Measurements from ENCODE around the gene DDX3X. TPM values are rescaled to one million over a fixed set of nuclear protein-coding genes. Genes with fewer than 3 reads are reported as not detected.
"Not testable (repeated sequence)": the region's sequence is repeated elsewhere in the genome, so short reads cannot be mapped to it uniquely, and the experiment has no call there.

Gene DDX3X
- total RNA-seq, 2 experiments from 2014 or later, result 75.1 to 85.0 TPM

DNA sequence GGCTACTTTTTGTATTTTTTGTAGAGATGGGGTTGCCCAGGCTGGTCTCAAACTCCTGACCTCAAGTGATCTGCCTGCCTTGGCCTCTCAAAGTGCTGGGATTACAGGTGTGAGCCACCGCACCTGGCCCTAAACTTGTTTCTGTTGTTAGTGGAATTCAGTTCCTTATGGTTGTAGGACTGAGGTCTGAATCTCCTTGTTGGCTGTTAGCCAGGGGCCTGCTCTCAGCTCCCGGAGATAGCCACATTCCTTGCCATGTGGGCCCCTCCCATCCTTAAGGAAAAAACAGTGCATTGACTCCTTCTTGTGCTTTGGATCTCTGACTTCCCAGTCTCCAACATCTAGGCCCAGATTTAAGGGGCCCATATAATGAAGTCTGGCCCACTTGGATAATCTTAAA lies 63.8 kb downstream of the DDX3X start:
- no peak overlapping the region for H3K4me3 ChIP-seq (ENCODE audit: low read depth, low read length, poor library complexity, severe bottlenecking)
- H3K79me2 ChIP-seq (ENCODE audit: insufficient read depth, low read depth, low read length), result no peaks in the 10 kb centered on the region
- H3K36me3 ChIP-seq (ENCODE audit: insufficient read depth, low read length), result no peaks in the 10 kb centered on the region
- no peaks in the 10 kb centered on the region for H3K9me3 ChIP-seq (ENCODE audit: low read length)
- intact Hi-C loops (cut with micrococcal nuclease; ENCODE audit: unreplicated experiment), result no loop called here
- ChIA-PET CTCF (ENCODE audit: unreplicated experiment) (no interaction called here), POLR2A (interaction anchor here (0.6 kb wide), 1 partner anchor 285 kb away, joined by 3 read pairs; no protein-coding TSS in a partner anchor)
- no TSS peak for BruUV-seq (replicated peaks)
- TF ChIP-seq, protein P1, sequence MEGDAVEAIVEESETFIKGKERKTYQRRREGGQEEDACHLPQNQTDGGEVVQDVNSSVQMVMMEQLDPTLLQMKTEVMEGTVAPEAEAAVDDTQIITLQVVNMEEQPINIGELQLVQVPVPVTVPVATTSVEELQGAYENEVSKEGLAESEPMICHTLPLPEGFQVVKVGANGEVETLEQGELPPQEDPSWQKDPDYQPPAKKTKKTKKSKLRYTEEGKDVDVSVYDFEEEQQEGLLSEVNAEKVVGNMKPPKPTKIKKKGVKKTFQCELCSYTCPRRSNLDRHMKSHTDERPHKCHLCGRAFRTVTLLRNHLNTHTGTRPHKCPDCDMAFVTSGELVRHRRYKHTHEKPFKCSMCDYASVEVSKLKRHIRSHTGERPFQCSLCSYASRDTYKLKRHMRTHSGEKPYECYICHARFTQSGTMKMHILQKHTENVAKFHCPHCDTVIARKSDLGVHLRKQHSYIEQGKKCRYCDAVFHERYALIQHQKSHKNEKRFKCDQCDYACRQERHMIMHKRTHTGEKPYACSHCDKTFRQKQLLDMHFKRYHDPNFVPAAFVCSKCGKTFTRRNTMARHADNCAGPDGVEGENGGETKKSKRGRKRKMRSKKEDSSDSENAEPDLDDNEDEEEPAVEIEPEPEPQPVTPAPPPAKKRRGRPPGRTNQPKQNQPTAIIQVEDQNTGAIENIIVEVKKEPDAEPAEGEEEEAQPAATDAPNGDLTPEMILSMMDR (conservative IDR thresholded peaks at IDR 0.05; ENCODE audit: low read length), result no peak
- no peak for TF ChIP-seq EZH2phosphoT487 (IDR thresholded peaks at IDR 0.05; ENCODE audit: borderline replicate concordance, low read depth, low read length)
- H2AFZ ChIP-seq (ENCODE audit: low read length), result no peak overlapping the region
- no peak overlapping the region for H3K27ac ChIP-seq (ENCODE audit: low read depth, low read length, poor library complexity, severe bottlenecking)
- H3K4me1 ChIP-seq (ENCODE audit: insufficient read depth, low read length, poor library complexity, severe bottlenecking), result no peaks in the 10 kb centered on the region
- H3K4me2 ChIP-seq (ENCODE audit: low read length), result no peak overlapping the region
- H4K20me1 ChIP-seq (ENCODE audit: insufficient read depth, low read length), result no peaks in the 10 kb centered on the region
- H3K9me2 ChIP-seq (ENCODE audit: insufficient read depth, low read length), result no peaks in the 10 kb centered on the region
- no peak for DNase-seq (ENCODE audit: low spot score)

DNA sequence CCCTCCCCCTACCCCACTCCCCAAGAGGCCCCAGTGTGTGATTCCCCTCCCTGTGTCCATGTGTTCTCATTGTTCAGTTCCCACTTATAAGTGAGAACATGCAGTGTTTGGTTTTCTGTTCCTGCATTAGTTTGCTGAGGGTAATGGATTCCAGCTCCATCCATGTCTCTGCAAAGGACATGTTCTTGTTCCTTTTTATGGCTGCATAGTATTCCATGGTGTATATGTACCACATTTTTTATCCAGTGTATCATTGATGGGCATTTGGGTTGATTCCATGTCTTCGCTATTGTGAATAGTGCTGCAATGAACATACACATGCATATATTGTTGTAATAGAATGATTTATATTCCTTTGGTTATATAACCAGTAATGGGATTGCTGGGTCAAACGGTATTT lies 68.6 kb downstream of the DDX3X start:
- BruUV-seq (replicated peaks); H4K20me1 ChIP-seq (ENCODE audit: insufficient read depth, low read length); H3K36me3 ChIP-seq (ENCODE audit: insufficient read depth, low read length); H3K79me2 ChIP-seq (ENCODE audit: insufficient read depth, low read depth, low read length); H3K4me1 ChIP-seq (ENCODE audit: insufficient read depth, low read length, poor library complexity, severe bottlenecking); intact Hi-C loops (cut with micrococcal nuclease; ENCODE audit: unreplicated experiment); H3K4me3 ChIP-seq (ENCODE audit: low read depth, low read length, poor library complexity, severe bottlenecking); H3K27ac ChIP-seq (ENCODE audit: low read depth, low read length, poor library complexity, severe bottlenecking); H3K9me2 ChIP-seq (ENCODE audit: insufficient read depth, low read length); DNase-seq (ENCODE audit: low spot score); H2AFZ ChIP-seq (ENCODE audit: low read length); H3K4me2 ChIP-seq (ENCODE audit: low read length); POLR2A ChIA-PET; H3K9me3 ChIP-seq (ENCODE audit: low read length); CTCF ChIA-PET (ENCODE audit: unreplicated experiment): not testable (repeated sequence)

DNA sequence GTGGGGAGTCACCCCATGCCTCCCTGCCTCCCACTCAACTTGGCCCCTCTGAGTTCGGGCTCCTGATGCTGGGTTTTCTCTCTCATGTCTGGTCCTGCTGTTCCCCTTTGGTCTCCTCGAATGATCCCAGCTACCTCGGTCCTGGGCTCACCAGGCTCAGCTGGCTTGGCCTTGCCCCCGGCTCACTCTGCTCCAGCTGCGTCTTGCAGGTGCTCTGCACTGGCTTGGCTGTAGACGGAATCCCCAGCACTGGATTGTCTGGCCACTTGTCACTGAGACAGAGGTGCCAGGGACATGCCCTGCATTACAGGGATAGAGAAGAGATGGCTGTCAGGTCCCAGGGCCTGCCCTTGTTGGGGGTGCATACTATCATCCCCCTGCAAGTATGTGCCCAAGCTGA lies 71.6 kb downstream of the DDX3X start:
- BruUV-seq (replicated peaks), result no TSS peak
- CTCF ChIA-PET (ENCODE audit: unreplicated experiment), result no interaction called here
- H3K36me3 ChIP-seq (ENCODE audit: insufficient read depth, low read length), result no peaks in the 10 kb centered on the region
- H2AFZ ChIP-seq (ENCODE audit: low read length), result no peak overlapping the region
- no peaks in the 10 kb centered on the region for H4K20me1 ChIP-seq (ENCODE audit: insufficient read depth, low read length)
- no peaks in the 10 kb centered on the region for H3K9me3 ChIP-seq (ENCODE audit: low read length)
- no peak overlapping the region for H3K27ac ChIP-seq (ENCODE audit: low read depth, low read length, poor library complexity, severe bottlenecking)
- no peak overlapping the region for H3K4me3 ChIP-seq (ENCODE audit: low read depth, low read length, poor library complexity, severe bottlenecking)
- H3K9me2 ChIP-seq (ENCODE audit: insufficient read depth, low read length), result no peaks in the 10 kb centered on the region
- H3K79me2 ChIP-seq (ENCODE audit: insufficient read depth, low read depth, low read length), result no peaks in the 10 kb centered on the region
- no peak for DNase-seq (ENCODE audit: low spot score)
- intact Hi-C loops (cut with micrococcal nuclease; ENCODE audit: unreplicated experiment), result no loop called here
- no peak overlapping the region for H3K4me2 ChIP-seq (ENCODE audit: low read length)
- POLR2A ChIA-PET, result interaction anchor here (0.5 kb wide), 1 partner anchor 10 kb away, joined by 4 read pairs; no protein-coding TSS in a partner anchor
- no peak for TF ChIP-seq EZH2phosphoT487 (IDR thresholded peaks at IDR 0.05; ENCODE audit: borderline replicate concordance, low read depth, low read length)
- TF ChIP-seq, protein P1 (conservative IDR thresholded peaks at IDR 0.05; ENCODE audit: low read length), result no peak
- no peaks in the 10 kb centered on the region for H3K4me1 ChIP-seq (ENCODE audit: insufficient read depth, low read length, poor library complexity, severe bottlenecking)

All from OCI-LY7 (cell line).